ENCODE data around the gene NACC2. TPM values are rescaled to one million over a fixed set of nuclear protein-coding genes. Genes with fewer than 3 reads are reported as not detected.

The NACC2 gene
- total and polyA plus RNA-seq, 9 donors = 7.0 to 47.0 (median 27.2) TPM

DNA sequence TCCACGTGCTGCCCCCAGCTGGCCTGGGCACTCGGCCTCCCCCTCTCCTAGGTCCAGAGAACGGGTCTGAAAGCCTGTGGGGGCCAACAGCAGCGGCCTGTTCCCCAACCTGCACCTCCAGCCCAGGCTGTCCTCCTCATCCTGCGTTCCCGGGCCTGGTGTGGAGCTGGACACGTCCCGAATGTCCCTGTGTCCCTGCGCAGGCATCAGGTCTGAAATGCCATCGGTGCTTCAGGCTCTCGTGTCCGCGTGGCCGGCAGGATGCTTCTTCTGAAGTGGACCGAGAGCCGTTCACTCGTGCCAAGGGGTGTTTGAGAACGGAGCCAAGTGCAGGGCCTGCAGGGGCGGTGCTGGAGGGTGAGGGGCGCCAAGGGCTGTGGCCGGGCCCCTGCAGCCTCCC, 109.2 kb downstream of the NACC2 start:
- DNase-seq = no peak
- Histone ChIP-seq H3K27me3 (no peaks in the 10 kb centered on the region), H3K27ac (no peak overlapping the region), H3K4me3 (no peak overlapping the region), H3K36me3 (no peaks in the 10 kb centered on the region), H3K4me1 (ENCODE audit: insufficient read depth) (no peaks in the 10 kb centered on the region), H3K9me3 (no peaks in the 10 kb centered on the region)
- intact Hi-C loops (cut with DNase I) = no loop called here
- WGBS, 3 donors = 85 to 89% (median 85%) methylated on average over 21 of the region's 21 CpGs
- TF ChIP-seq POLR2A (IDR thresholded peaks at IDR 0.05) (no peak), EP300 (IDR thresholded peaks at IDR 0.05) (no peak), CTCF (IDR thresholded peaks at IDR 0.05) (no peak)

DNA sequence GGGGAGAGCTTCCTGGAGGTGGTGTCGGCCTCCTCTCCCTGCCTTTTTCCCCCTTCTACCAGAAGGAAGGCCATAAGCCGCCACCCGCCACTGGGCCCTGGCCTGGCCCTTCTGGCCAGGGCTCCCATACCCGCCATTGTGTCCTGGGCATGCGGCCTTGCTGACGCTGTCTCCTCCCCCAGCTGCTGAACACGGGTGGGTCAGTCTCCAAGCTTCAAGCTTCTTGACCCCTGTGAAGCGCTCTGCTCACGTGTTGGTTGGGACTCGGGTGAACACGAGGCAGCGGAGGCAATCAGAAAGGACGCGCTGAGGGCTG, 109.7 kb downstream of the NACC2 start:
- no peak for DNase-seq
- intact Hi-C loops (cut with DNase I) = no loop called here
- Histone ChIP-seq H3K4me1 (ENCODE audit: insufficient read depth) (no peaks in the 10 kb centered on the region), H3K27ac (no peak overlapping the region), H3K36me3 (no peaks in the 10 kb centered on the region), H3K27me3 (no peaks in the 10 kb centered on the region), H3K9me3 (no peaks in the 10 kb centered on the region), H3K4me3 (no peak overlapping the region)
- 81 to 83% (median 83%) methylated on average over 14 of the region's 14 CpGs for WGBS, 3 donors
- no peak for TF ChIP-seq POLR2A (IDR thresholded peaks at IDR 0.05)
- no peak for TF ChIP-seq EP300 (IDR thresholded peaks at IDR 0.05)
- no peak for TF ChIP-seq CTCF (IDR thresholded peaks at IDR 0.05)

DNA sequence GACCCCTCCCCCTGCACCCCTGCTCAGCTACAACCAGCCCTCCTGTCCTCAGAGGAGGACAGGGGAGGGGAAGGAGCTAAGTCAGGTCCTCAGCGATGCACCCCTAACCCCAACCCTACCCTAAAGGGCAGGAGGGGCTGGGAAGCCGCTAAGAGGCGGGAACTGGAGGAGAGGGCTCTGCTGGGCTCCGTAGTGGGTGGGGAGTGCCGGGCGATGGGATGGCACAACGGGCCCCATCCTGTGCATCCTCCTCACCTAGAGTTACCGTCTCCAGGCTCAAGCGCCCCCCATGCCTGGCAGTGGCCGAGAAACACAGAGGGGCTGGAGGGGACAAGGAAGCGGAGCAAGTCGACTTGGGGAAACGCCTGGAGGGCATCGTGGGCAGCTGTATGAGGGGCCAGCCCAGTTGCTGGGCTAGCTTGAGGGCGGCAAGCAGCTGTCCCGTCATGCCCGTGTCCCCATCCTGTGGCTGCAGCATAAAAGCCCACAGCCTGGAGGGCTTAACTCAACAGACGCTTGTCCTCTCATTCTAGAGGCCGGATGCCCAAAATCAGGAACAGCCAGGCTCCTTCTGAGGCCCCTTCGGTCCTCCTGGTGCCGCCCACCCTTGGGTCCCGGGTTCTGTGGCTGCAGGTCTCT, 110.9 kb downstream of the NACC2 start:
- no peaks in the 10 kb centered on the region for H3K4me1 ChIP-seq (ENCODE audit: insufficient read depth)
- no peak overlapping the region for H3K4me3 ChIP-seq
- no peak for DNase-seq
- no peaks in the 10 kb centered on the region for H3K27me3 ChIP-seq
- 61 to 76% (median 68%) methylated on average over 22 of the region's 22 CpGs for WGBS, 3 donors
- TF ChIP-seq CTCF (IDR thresholded peaks at IDR 0.05) (no peak), EP300 (IDR thresholded peaks at IDR 0.05) (no peak), POLR2A (IDR thresholded peaks at IDR 0.05) (no peak)
- H3K36me3 ChIP-seq = no peaks in the 10 kb centered on the region
- intact Hi-C loops (cut with DNase I) = no loop called here
- H3K27ac ChIP-seq = no peak overlapping the region
- H3K9me3 ChIP-seq = no peaks in the 10 kb centered on the region

DNA sequence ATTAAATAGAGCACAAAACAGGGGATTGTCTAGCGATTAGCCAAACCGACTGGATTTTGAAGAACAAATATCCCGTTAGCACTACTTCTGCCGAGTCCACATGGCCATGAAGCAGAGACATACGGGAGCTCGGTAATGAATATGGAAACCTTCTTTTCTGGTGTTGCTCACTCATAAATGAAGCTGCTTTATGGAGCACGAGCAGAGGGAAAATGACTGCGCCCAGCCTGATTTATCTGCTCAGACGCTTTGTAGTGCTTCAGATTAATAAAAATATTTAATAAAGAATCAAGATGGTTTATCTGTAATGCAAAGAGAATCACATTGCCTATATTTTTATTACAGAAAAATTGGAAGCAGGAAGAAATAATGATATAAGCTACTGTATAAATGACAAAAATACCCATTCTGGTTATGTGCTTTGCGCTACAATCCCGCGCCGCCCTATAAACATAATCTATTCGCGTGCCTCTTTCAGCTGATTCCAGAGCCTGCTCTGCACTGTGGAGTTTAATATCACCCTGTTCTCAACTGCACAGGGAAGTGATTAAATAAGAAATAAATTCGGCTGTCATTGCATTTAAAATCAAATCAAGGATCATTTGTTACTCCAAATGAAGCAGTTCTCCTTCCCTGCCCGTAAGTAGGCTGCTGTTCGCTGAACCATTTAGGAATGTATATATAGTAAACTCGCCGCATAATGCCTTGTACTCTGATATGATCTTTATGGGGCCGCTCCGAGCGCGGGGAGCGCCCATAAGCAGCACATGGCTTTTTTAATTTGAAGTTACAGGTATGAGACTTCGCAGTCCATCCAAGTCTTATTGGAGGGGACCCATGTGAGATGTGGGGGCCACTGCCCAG, 111.6 kb downstream of the NACC2 start:
- Histone ChIP-seq H3K4me1 (ENCODE audit: insufficient read depth) (no peaks in the 10 kb centered on the region), H3K4me3 (no peak overlapping the region), H3K27ac (no peak overlapping the region), H3K36me3 (no peaks in the 10 kb centered on the region), H3K27me3 (no peaks in the 10 kb centered on the region), H3K9me3 (no peaks in the 10 kb centered on the region)
- TF ChIP-seq EP300 (IDR thresholded peaks at IDR 0.05) = no peak
- no peak for TF ChIP-seq CTCF (IDR thresholded peaks at IDR 0.05)
- no peak for TF ChIP-seq POLR2A (IDR thresholded peaks at IDR 0.05)
- WGBS, 3 donors = 54 to 60% (median 60%) methylated on average over 26 of the region's 26 CpGs
- intact Hi-C loops (cut with DNase I) = no loop called here
- DNase-seq = no peak

Measured in ovary (tissue), 9 donors.